Mucosa of descending colon (tissue), 3 donors: ENCODE data around the gene PLXDC2. TPM values are rescaled to one million over a fixed set of nuclear protein-coding genes. Genes with fewer than 3 reads are reported as not detected.

ENCODE experiments used
- ATAC-seq: fragments of 200-7000 bp; cut with Tn5 transposase; one replicate; pipeline ENCODE4 v1.9.1; 2020; ENCODE audit warnings: mild to moderate bottlenecking, moderate library complexity
- DNase-seq, 3 donors: peaks; one replicate each; pipeline ENCODE4 v3.0.0-alpha.2; 2020
- H3K36me3 ChIP-seq: fragments of 200-600 bp; one replicate; pipeline ENCODE4 v1.8.0; 2021; ENCODE audit warnings: low read depth, mild to moderate bottlenecking
- H3K4me1 ChIP-seq: fragments of 200-600 bp; one replicate; pipeline ENCODE4 v1.8.0; 2021; ENCODE audit warnings: low read depth, mild to moderate bottlenecking
- H3K4me3 ChIP-seq: fragments of 200-600 bp; one replicate; pipeline ENCODE4 v1.8.0; 2021; ENCODE audit warnings: mild to moderate bottlenecking
- H3K9me3 ChIP-seq: fragments of 200-600 bp; one replicate; pipeline ENCODE4 v1.8.0; 2021; ENCODE audit warnings: mild to moderate bottlenecking
- intact Hi-C, 2 donors: fragments of 100-400 bp; cut with DNase I in 1 of 2; cut with micrococcal nuclease in 1 of 2; formaldehyde crosslinking; loops; one replicate each; pipeline versions ENCODE4 v1.11.0 to v1.11.1; 2022; cut with DNase I, micrococcal nuclease
- total RNA-seq, 3 donors: library from RNA; stranded (reverse); fragmentation: NEBNext Ultra II Directional in 2 of 3; extraction: Animal tissue kit (Norgen Biotek cat#: 25700) in 2 of 3; gene quantifications; one replicate each; pipeline versions ENCODE4 v1.2.1 to v1.2.4, GENCODE V29; 2021 to 2023
- TF ChIP-seq, protein P1 (sequence below): fragments of 200-600 bp; IDR thresholded peaks from one replicate; pipeline ENCODE4 v1.8.0; 2022; ENCODE audit warnings: antibody characterized with exemption, mild to moderate bottlenecking
- donor health status: DM: no; HTN: no; CAD: no; lungs with moderate emphysema.
- donor health status: DM: no; HTN: no; CAD: no.
- donor health status: DM: no; HTN: yes; CAD: no.

PLXDC2 gene
- total RNA-seq, 3 donors from 2014 or later = 19.9 to 31.6 (median 30.3) TPM

DNA sequence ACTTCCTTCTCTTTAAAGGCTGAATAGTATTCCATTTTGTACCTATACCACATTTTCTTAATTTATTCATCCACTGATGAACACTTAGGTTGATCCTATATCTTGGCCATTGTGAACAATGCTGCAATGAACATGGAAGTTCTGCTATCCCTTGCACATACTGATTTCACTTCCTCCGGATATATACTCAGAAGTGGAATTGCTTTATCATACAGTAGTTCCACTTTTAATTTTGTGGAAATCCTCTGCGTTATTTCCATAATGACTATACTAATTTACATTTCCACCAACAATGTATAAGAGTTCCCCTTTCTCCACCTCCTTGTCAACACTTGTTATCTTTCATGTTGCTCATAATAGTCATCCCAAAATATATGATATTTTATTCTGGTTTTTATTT lies 312.6 kb downstream of the PLXDC2 start:
- H3K36me3 ChIP-seq = no peaks in the 10 kb centered on the region
- H3K4me1 ChIP-seq = no peaks in the 10 kb centered on the region
- no peak overlapping the region for H3K4me3 ChIP-seq
- TF ChIP-seq, protein P1, sequence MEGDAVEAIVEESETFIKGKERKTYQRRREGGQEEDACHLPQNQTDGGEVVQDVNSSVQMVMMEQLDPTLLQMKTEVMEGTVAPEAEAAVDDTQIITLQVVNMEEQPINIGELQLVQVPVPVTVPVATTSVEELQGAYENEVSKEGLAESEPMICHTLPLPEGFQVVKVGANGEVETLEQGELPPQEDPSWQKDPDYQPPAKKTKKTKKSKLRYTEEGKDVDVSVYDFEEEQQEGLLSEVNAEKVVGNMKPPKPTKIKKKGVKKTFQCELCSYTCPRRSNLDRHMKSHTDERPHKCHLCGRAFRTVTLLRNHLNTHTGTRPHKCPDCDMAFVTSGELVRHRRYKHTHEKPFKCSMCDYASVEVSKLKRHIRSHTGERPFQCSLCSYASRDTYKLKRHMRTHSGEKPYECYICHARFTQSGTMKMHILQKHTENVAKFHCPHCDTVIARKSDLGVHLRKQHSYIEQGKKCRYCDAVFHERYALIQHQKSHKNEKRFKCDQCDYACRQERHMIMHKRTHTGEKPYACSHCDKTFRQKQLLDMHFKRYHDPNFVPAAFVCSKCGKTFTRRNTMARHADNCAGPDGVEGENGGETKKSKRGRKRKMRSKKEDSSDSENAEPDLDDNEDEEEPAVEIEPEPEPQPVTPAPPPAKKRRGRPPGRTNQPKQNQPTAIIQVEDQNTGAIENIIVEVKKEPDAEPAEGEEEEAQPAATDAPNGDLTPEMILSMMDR = no peak
- peaks cover 5% of the 10 kb centered on the region for H3K9me3 ChIP-seq
- intact Hi-C loops = no loop called here
- DNase-seq (no peak), ATAC-seq (no peak)

DNA sequence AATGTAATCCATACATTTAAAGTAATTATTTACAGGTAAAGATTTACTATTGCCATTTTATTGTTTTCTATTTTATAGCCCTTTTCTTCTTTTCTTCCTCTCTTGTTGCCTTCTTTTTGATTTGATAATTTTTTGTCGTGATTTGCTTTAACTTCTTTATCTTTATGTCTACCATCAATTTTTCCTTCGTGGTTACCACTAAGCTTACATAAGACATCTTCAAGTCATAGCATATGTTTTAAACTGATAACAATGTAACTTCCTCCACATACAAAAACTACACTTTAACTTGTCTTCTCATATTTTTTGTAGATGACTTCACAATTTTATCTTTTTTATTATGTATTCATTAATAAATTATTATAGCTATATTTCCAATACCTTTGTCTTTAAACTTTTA lies 316.6 kb downstream of the PLXDC2 start:
- TF ChIP-seq, protein P1 = no peak

DNA sequence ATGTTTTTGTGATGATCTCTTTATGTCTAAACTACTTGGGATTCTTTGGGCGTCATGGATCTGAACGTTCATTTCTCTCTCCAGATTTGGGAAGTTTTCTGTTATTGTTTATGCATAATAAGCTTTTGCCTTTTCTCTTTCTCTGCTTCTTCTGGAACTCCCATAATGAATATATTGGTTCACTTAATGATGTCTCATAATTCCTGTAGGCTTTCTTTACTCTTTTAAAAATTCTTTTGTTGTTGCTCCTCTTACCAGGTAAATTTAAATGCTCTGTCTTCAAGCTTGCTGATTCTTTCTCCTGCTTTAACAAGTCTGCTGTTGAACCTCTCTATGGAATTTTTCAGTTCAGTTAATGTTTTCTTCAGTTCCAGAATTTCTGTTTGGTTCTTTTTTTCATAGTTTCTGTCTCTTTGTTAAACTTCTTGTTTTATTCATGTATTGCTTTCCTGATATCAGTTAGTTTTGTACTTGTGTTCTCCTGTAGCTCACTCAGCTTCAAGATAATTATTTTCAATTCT lies 317.5 kb downstream of the PLXDC2 start:
- H3K9me3 ChIP-seq = peaks cover 12% of the 10 kb centered on the region
- TF ChIP-seq, protein P1 = no peak
- DNase-seq (no peak), ATAC-seq (no peak)
- H3K36me3 ChIP-seq = no peaks in the 10 kb centered on the region
- H3K4me1 ChIP-seq = no peaks in the 10 kb centered on the region
- H3K4me3 ChIP-seq = no peak overlapping the region
- intact Hi-C loops = no loop called here

More for the DNA sequence above, 316.6 kb downstream of the PLXDC2 start:
- H3K4me3 ChIP-seq = no peak overlapping the region
- H3K4me1 ChIP-seq = no peaks in the 10 kb centered on the region
- intact Hi-C loops = no loop called here
- no peaks in the 10 kb centered on the region for H3K36me3 ChIP-seq
- no peak for ATAC-seq
- no peak for DNase-seq
- peaks cover 12% of the 10 kb centered on the region for H3K9me3 ChIP-seq

DNA sequence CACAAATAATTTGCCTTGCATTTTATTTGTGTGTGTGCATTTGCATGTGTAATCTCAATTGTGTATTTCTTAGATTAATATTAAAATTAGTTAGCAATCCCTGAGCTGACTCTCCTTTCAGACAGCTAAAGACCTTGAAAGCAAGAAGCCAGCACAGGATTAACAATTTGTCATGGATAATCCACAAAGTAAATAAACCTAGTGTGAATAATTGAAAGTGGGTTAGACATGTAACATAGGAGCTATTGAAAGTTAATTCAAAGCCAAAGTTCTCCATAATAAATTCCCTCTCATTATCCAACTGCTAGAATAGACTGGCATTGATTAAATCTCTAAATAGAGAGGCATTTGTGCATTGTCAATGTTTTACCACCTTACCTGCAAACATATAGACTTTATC lies 326.1 kb downstream of the PLXDC2 start:
- intact Hi-C loops = no loop called here
- TF ChIP-seq, protein P1 = no peak
- no peaks in the 10 kb centered on the region for H3K9me3 ChIP-seq
- no peaks in the 10 kb centered on the region for H3K36me3 ChIP-seq
- no peaks in the 10 kb centered on the region for H3K4me1 ChIP-seq
- ATAC-seq = no peak
- DNase-seq = no peak
- no peak overlapping the region for H3K4me3 ChIP-seq

DNA sequence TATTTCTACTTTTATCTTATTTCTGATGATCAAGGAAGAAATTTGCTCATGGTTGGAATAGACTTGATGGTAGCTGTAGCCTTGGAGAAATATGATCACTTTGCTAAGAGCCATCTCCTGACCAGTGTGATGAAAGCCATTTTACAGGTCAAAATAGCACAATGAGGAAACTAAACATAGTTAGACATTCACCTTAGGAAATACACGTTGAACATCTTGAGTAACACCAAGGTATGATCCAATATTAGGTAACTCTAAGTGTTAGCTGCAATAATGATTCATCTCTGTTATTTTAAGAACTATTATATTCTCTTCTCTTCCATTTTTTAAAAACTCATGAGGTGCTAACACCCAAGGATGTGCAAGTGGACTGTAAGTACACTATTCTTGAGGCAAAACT lies 328.0 kb downstream of the PLXDC2 start:
- TF ChIP-seq, protein P1 = no peak
- Histone ChIP-seq H3K4me3 (no peak overlapping the region), H3K36me3 (no peaks in the 10 kb centered on the region), H3K4me1 (no peaks in the 10 kb centered on the region), H3K9me3 (no peaks in the 10 kb centered on the region)
- DNase-seq = no peak
- intact Hi-C loops = no loop called here
- no peak for ATAC-seq

DNA sequence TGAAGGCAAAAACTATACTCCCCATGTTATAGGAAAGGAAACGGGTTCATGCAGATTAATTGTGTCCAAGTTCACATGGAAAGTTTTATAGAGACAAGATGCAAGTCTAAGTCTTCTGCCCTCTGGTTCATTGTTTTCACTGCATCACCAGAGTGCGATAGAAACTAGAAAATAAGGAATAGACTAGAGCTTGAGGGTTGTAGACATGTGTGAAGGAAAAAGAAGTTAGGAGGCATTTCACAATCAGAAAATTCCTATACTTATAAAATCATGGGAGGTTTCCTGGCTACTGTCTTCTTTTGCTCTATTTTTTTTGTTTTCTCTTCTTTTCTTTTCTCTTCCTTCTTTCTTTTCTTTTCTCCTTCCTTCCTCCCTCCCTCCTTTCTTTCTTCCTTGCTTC lies 329.8 kb downstream of the PLXDC2 start:
- ATAC-seq (no peak), DNase-seq (no peak)
- H3K4me3 ChIP-seq = no peak overlapping the region
- TF ChIP-seq, protein P1 = no peak
- no peaks in the 10 kb centered on the region for H3K36me3 ChIP-seq
- intact Hi-C loops = no loop called here
- H3K9me3 ChIP-seq = no peaks in the 10 kb centered on the region
- H3K4me1 ChIP-seq = no peaks in the 10 kb centered on the region
